ENCODE results near the gene SNX15.

SNX15 gene

GRCh38 chr11:65087216-65087615, 60.0 kb downstream of the SNX15 start:
- DNase-seq = no peak

GRCh38 chr11:65087827-65088226, 60.6 kb downstream of the SNX15 start:
- DNase-seq = no peak

GRCh38 chr11:65089621-65090020, 62.4 kb downstream of the SNX15 start:
- DNase-seq = no peak

Measured in activated T-cell treated with anti-CD3 and anti-CD28 coated beads, Interleukin-2, amount 50 U/mL, for 48 hours (primary cell).